NCI-H446 (cell line): Measurements from ENCODE around the gene FAM151B.
"Not testable (repeated sequence)": the region's sequence is repeated elsewhere in the genome, so short reads cannot be mapped to it uniquely, and the experiment has no call there.

Experiments
- DNase-seq, 2 experiments: peaks; one replicate each; lab custom pipeline; 2025; lab: John Stamatoyannopoulos, UW

FAM151B gene, protein sequence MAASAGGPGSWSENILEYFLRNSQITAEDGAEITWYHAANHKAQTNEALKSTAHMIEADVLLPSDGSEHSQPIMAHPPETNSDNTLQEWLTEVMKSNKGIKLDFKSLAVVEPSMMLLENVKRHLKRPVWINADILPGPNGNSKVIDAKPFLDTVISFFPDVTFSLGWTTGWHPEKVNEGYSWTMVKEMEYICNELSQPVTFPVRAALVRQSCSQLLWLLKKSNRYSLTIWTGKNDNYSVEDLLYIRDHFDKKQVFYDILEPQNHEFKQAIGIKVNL

GRCh38 chr5:80487829-80488721, at the start of gene FAM151B:
TSS of gene FAM151B (plus strand) at chr5:80488100. CDS start at chr5:80488124, 24 bp downstream.
- peak; percentile 80 to 95 for DNase-seq

DNA sequence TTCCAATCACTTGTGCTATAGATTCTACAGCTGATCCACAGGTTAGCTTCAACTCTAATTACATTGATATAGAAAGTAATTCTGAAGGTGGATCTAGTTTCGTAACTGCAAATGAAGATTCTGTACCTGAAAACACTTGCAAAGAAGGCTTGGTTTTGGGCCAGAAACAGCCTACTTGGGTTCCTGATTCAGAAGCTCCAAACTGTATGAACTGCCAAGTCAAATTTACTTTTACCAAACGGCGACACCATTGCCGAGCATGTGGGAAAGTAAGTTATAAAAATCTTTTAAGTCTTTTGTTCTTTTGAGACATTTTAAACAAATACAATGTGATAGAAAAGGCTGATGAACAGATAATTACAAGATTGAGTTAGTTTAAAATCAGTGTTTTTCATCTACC, 49.2 kb upstream of the FAM151B start:
- DNase-seq, result no peak

- DNase-seq, result no peak
Measured at GRCh38 chr5:80439213-80439612, 48.7 kb upstream of the FAM151B start.

GRCh38 chr5:80442742-80443141, 45.2 kb upstream of the FAM151B start:
- no peak for DNase-seq

GRCh38 chr5:80453366-80453765, 34.5 kb upstream of the FAM151B start:
- DNase-seq, result no peak

DNA sequence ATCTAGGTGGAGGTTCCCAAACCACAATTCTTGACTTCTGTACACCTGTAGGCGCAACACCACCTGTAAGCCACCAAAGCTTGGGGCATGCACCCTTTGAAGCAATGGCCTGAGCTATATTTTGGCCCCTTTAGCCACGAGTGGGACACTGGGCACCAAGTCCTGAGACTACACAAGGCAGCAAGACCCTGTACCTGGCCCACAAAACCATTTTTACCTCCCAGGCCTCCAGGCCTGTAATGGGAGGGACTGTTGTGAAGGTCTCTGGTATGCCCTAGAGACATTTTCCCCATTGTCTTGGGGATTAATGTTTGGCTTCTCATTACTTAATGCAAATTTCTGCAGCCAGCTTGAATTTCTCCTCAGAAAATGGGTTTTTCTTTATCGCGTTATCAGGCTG, 24.6 kb upstream of the FAM151B start:
- DNase-seq, result no peak

- no peak for DNase-seq
Measured at GRCh38 chr5:80466669-80467485, 21.0 kb upstream of the FAM151B start.

- DNase-seq, result no peak
Measured at GRCh38 chr5:80468131-80468530, 19.8 kb upstream of the FAM151B start.

GRCh38 chr5:80470631-80471030, 17.3 kb upstream of the FAM151B start:
- DNase-seq, result not testable (repeated sequence)

DNA sequence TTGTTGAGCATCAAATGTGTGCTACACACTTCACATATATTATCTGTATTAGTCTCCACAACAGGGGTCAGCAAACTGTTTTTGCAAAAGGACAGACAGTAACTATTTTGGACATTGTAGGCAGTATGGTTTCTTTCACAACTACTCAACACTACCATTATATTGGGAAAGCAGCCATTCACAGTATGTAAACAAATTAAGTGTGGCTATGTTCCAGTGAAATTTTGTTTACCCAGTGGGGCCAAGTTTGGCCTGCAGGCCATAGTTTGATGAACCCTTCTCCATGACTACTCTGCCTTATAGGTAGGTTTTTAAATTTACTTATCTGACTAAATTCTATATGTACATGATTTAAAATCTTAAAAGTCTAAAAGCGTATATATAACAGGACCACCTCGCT, 13.0 kb upstream of the FAM151B start:
- DNase-seq, result no peak

GRCh38 chr5:80479713-80480112, 8.2 kb upstream of the FAM151B start:
- DNase-seq, result no peak

GRCh38 chr5:80480354-80480753, 7.5 kb upstream of the FAM151B start:
- no peak for DNase-seq

DNA sequence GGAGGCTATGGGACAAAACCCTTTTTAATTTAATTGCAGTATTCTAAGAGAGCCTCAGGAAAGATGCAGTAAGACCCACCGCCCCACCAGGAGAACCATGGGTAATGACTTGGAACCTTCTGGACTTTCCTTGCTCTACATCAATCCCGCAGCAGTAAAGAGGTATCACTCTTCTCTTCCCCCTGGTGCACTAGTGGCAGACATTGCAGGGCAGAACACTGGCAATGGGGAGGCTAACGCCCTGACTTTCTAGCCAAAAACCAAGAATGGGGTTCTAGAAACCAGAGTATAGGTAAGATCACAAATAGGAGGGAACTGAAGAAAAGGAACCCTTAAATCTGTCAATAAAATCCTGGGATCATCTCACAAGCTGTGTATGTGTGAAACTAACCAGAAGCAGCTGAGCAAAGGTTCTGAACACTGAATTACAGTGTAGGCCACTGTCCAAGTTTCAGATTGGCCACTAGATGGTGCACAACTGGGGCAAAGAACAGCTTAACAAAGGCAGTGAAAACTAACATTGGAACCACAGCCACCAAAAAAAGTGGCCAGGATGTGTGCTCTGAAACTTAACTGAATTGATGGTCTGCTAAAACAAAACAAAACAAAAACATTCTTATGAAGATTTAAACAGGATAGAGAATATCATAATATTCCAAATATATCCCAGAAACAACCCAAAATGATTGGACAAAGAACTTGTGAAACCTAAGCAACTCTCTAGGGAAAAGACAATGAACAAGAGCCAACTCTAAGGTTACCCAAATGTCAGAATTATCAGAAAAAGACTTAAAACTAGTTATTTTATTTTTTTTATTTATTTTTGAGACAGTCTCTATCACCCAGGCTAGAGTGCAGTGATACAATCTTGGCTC, 6.6 kb upstream of the FAM151B start:
- peak in 1 of 2 experiments; percentile 42 for DNase-seq

DNA sequence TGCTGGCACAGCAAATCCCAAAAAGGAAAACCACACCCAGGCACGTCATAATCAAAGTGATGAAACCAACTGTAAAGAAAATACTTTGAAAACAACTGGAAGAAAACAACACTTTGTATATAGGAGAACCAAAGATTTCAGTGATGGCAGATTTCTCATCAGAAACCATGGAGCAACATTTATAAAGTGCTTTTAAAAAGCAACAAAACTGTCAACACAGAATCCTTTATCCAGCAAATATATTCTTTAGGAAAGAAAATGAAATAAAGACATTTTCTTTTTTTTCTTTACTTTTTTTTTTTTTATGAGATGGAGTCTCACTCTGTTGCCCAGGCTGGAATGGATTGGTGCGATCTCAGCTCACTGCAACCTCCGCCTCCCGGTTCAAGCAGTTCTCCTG, 5.3 kb upstream of the FAM151B start:
- DNase-seq, result no peak

DNA sequence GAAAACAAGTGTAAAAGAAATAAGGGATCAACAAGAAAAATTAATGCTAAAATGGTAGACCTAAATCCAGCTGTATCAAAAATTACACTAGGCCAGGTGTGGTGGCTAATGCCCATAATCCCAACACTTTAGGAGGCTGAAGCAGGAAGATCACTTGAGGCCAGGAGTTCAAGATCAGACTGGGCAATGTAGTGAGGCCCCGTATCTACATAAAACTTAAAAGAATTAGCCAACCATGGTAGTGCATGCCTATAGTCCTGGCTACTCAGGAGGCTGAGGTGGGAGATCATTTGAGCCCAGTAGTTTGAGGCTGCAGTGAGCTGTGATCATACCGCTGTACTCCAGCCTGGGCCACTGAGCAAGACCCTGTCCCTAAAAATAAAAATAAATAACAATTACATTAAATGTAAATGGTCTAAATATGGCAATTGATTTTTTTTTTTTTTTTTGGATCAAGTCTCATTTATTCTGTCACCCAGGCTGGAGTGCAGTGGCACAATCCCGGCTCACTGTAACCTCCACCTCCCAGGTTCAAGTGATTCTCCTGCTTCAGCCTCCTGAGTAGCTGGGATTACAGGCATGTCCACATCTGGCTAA, 4.2 kb upstream of the FAM151B start:
- no peak for DNase-seq

- DNase-seq, result no peak
Measured at GRCh38 chr5:80487444-80487828, 464 bp upstream of the FAM151B start.

GRCh38 chr5:80491296-80491695, 3.4 kb downstream of the FAM151B start:
- DNase-seq, result no peak

GRCh38 chr5:80492741-80493140, 4.8 kb downstream of the FAM151B start:
- no peak for DNase-seq

GRCh38 chr5:80493443-80493842, 5.5 kb downstream of the FAM151B start:
- DNase-seq, result not testable (repeated sequence)

- DNase-seq, result no peak
Measured at GRCh38 chr5:80495891-80496290, 8.0 kb downstream of the FAM151B start.

GRCh38 chr5:80502800-80503199, 14.9 kb downstream of the FAM151B start:
- DNase-seq, result no peak
